A673 (cell line): ENCODE data around the gene MPC1L. TPM values are rescaled to one million over a fixed set of nuclear protein-coding genes. Genes with fewer than 3 reads are reported as not detected.

Experiments
- BruUV-seq: library from RNA; stranded (reverse); fragments of 400-500 nt; replicated peaks from 2 replicates; lab custom pipeline; 2021; lab: Mats Ljungman, UMichigan
- CTCF ChIA-PET: fragments of 300-600 bp; sonication (Branson Sonifier 250); formaldehyde crosslinking; loops from one replicate; lab custom pipeline; 2022; ENCODE audit warnings: antibody characterized with exemption; lab: Charles Lee
- POLR2A ChIA-PET: fragments of 300-600 bp; sonication (Branson Sonifier 250); formaldehyde crosslinking; loops from one replicate; lab custom pipeline; 2022; ENCODE audit warnings: antibody characterized with exemption; ENCODE audit not compliant: low non-redundant PET; lab: Charles Lee
- DNase-seq: peaks from one replicate; pipeline ENCODE4 v3.0.0-alpha.2; 2015; ENCODE audit warnings: low spot score
- H3K27ac ChIP-seq: fragments of 200-600 bp; sonication (generic); 2 replicates; pipeline ENCODE4 v1.5.1; 2016; ENCODE audit warnings: mixed run types, low read depth, mild to moderate bottlenecking, mixed read lengths, antibody characterized with exemption, low read length; ENCODE audit not compliant: poor library complexity, severe bottlenecking
- H3K27me3 ChIP-seq: fragments of 200-600 bp; sonication (generic); replicated peaks from 2 replicates; pipeline ENCODE4 v1.6.1; 2017; ENCODE audit warnings: mixed run types, low read depth, mild to moderate bottlenecking, mixed read lengths, antibody characterized with exemption, low read length; ENCODE audit not compliant: insufficient read depth, poor library complexity
- H3K36me3 ChIP-seq: fragments of 200-600 bp; sonication (generic); 2 replicates; pipeline ENCODE4 v1.6.1; 2016; ENCODE audit warnings: mixed run types, mild to moderate bottlenecking, mixed read lengths, antibody characterized with exemption, low read length; ENCODE audit not compliant: insufficient read depth, poor library complexity, severe bottlenecking
- H3K4me1 ChIP-seq: fragments of 200-600 bp; sonication (generic); 2 replicates; pipeline ENCODE4 v1.6.1; 2017; ENCODE audit warnings: mixed run types, mild to moderate bottlenecking, mixed read lengths, antibody characterized with exemption, low read length; ENCODE audit not compliant: insufficient read depth, poor library complexity, severe bottlenecking
- H3K4me3 ChIP-seq: fragments of 200-600 bp; sonication (generic); 2 replicates; pipeline ENCODE4 v1.5.1; 2016; ENCODE audit warnings: low read depth, mixed run types, mild to moderate bottlenecking, mixed read lengths, low read length; ENCODE audit not compliant: poor library complexity, severe bottlenecking
- H3K9me3 ChIP-seq: fragments of 200-600 bp; sonication (generic); 2 replicates; pipeline ENCODE4 v1.6.1; 2016; ENCODE audit warnings: mixed run types, low read depth, mild to moderate bottlenecking, mixed read lengths, antibody characterized with exemption, low read length; ENCODE audit not compliant: poor library complexity, severe bottlenecking
- EZH2 ChIP-seq: fragments of 200-600 bp; sonication (generic); IDR thresholded peaks from 2 replicates; pipeline ENCODE4 v1.6.1; 2017; ENCODE audit warnings: borderline replicate concordance, low read depth, mild to moderate bottlenecking, mixed read lengths, antibody characterized with exemption, low read length; ENCODE audit not compliant: poor library complexity, severe bottlenecking
- intact Hi-C: fragments of 100-400 bp; cut with micrococcal nuclease; formaldehyde crosslinking; loops from one replicate; pipeline ENCODE4 v1.10.0; 2022; ENCODE audit not compliant: unreplicated experiment
- total RNA-seq: library from RNA; stranded (reverse); gene quantifications from 2 replicates; pipeline ENCODE4 v1.2.3, GENCODE V29; 2021
- TF ChIP-seq, protein P1 (sequence below): fragments of 300-800, 200-600 bp; sonication (generic); conservative IDR thresholded peaks from 2 replicates; pipeline ENCODE4 v1.5.1; 2017; ENCODE audit warnings: low read depth, mild to moderate bottlenecking, antibody characterized with exemption, low read length, moderate library complexity, mixed read lengths

Gene MPC1L
- total RNA-seq, 1 experiment from 2014 or later = not detected

- BruUV-seq = no TSS peak
Observed at GRCh38 chrX:40651620-40652223, 28.5 kb downstream of the MPC1L start.

DNA sequence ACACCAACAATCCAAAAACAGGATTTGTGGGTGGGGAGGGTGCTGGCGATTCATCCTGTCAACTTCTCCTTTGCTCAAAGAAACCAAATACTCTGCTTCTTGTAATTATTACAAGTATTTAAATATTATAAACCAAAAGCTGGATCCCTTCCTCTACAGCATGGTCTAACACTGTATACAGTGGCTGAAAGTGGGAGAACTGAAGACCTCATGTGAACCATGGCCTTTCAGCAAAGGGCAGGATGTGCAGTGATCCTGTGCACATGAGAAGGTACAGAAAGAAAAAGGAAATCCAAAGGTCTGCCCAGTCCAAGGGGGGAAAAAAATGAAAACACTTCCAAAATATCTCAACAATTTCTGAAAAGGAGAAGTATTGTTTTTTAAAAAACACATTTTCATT, 29.4 kb downstream of the MPC1L start:
- DNase-seq = no peak
- no TSS peak for BruUV-seq
- Histone ChIP-seq H3K36me3 (peaks cover 6% of the 10 kb centered on the region), H3K4me1 (no peaks in the 10 kb centered on the region), H3K27me3 (no peaks in the 10 kb centered on the region), H3K9me3 (no peaks in the 10 kb centered on the region), H3K4me3 (no peak overlapping the region), H3K27ac (no peak overlapping the region)
- TF ChIP-seq, protein P1, sequence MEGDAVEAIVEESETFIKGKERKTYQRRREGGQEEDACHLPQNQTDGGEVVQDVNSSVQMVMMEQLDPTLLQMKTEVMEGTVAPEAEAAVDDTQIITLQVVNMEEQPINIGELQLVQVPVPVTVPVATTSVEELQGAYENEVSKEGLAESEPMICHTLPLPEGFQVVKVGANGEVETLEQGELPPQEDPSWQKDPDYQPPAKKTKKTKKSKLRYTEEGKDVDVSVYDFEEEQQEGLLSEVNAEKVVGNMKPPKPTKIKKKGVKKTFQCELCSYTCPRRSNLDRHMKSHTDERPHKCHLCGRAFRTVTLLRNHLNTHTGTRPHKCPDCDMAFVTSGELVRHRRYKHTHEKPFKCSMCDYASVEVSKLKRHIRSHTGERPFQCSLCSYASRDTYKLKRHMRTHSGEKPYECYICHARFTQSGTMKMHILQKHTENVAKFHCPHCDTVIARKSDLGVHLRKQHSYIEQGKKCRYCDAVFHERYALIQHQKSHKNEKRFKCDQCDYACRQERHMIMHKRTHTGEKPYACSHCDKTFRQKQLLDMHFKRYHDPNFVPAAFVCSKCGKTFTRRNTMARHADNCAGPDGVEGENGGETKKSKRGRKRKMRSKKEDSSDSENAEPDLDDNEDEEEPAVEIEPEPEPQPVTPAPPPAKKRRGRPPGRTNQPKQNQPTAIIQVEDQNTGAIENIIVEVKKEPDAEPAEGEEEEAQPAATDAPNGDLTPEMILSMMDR = no peak
- no peak for TF ChIP-seq EZH2
- ChIA-PET CTCF (interaction anchor here (1.3 to 1.5 kb wide), 2 partner anchors 108 to 462 kb away, joined by 9 to 11 read pairs; no protein-coding TSS in a partner anchor), POLR2A (no interaction called here)
- intact Hi-C loops = no loop called here

More at GRCh38 chrX:40651620-40652223, 28.5 kb downstream of the MPC1L start:
- H3K9me3 ChIP-seq = no peaks in the 10 kb centered on the region
- no peaks in the 10 kb centered on the region for H3K27me3 ChIP-seq
- no peaks in the 10 kb centered on the region for H3K4me1 ChIP-seq
- intact Hi-C loops = loop anchor here (1.0 to 2.0 kb wide), 2 partner anchors 143 to 464 kb away; no protein-coding TSS in a partner anchor
- no peak overlapping the region for H3K27ac ChIP-seq
- ChIA-PET POLR2A (interaction anchor here (0.5 to 0.7 kb wide), 3 partner anchors 464 to 666 kb away, joined by 3 to 4 read pairs (median 3); no protein-coding TSS in a partner anchor), CTCF (interaction anchor here (0.6 to 1.7 kb wide), 6 partner anchors 79 to 528 kb away, joined by 3 to 15 read pairs (median 7); no protein-coding TSS in a partner anchor)
- peak; percentile 73 for DNase-seq
- H3K4me3 ChIP-seq = no peak overlapping the region
- H3K36me3 ChIP-seq = peaks cover 6% of the 10 kb centered on the region
- TF ChIP-seq, protein P1 = peak; percentile 77
- no peak for TF ChIP-seq EZH2

- Histone ChIP-seq H3K27me3 (no peaks in the 10 kb centered on the region), H3K36me3 (peaks cover 6% of the 10 kb centered on the region), H3K9me3 (no peaks in the 10 kb centered on the region), H3K4me1 (no peaks in the 10 kb centered on the region), H3K27ac (no peak overlapping the region), H3K4me3 (no peak overlapping the region)
- BruUV-seq = no TSS peak
- intact Hi-C loops = no loop called here
- DNase-seq = no peak
- ChIA-PET CTCF (no interaction called here), POLR2A (no interaction called here)
- TF ChIP-seq, protein P1 = no peak
- no peak for TF ChIP-seq EZH2
Observed at GRCh38 chrX:40653535-40653934, 30.3 kb downstream of the MPC1L start.
